Measurements from ENCODE around the gene ATP11B.

GRCh38 chr3:182816181-182816580 is 22.9 kb downstream of the ATP11B start:
- no peak for TF ChIP-seq CTCF (conservative IDR thresholded peaks at IDR 0.05; ENCODE audit: low read length)
- no peak for TF ChIP-seq EZH2phosphoT487 (IDR thresholded peaks at IDR 0.05; ENCODE audit: borderline replicate concordance, low read depth, low read length)

Data from OCI-LY7 (cell line).